Panc1 (cell line): ENCODE results near the gene CFAP43. TPM values are rescaled to one million over a fixed set of nuclear protein-coding genes. Genes with fewer than 3 reads are reported as not detected.

ENCODE experiments used
- ATAC-seq: fragments of 200-7000 bp; cut with Tn5 transposase; 2 replicates; pipeline ENCODE4 v1.9.1; 2020; ENCODE audit warnings: mild to moderate bottlenecking, moderate library complexity
- BruUV-seq: library from RNA; stranded (reverse); fragments of 400-500 nt; replicated peaks from 2 replicates; lab custom pipeline; 2021; lab: Mats Ljungman, UMichigan
- CTCF ChIA-PET: fragments of 300-600 bp; sonication (Branson Sonifier 250); formaldehyde crosslinking; loops from one replicate; lab custom pipeline; 2022; ENCODE audit warnings: antibody characterized with exemption; lab: Charles Lee
- POLR2A ChIA-PET: fragments of 300-600 bp; sonication (Branson Sonifier 250); formaldehyde crosslinking; loops from one replicate; lab custom pipeline; 2022; ENCODE audit warnings: antibody characterized with exemption; lab: Charles Lee
- DNase-seq: peaks from one replicate; pipeline ENCODE4 v3.0.0-alpha.2; 2010; ENCODE audit warnings: low read depth, low spot score
- H3K27ac ChIP-seq: 2 replicates; pipeline ENCODE4 v1.5.1; 2011; ENCODE audit warnings: mild to moderate bottlenecking, low read length, inconsistent platforms
- H3K27me3 ChIP-seq: fragments of 200-500 bp; sonication (Bioruptor generic); 2 replicates; pipeline ENCODE4 v1.6.0; 2014; ENCODE audit warnings: low read length, inconsistent platforms; ENCODE audit not compliant: control insufficient read depth, insufficient read depth
- H3K36me3 ChIP-seq: fragments of 200-500 bp; sonication (Bioruptor generic); 2 replicates; pipeline ENCODE4 v1.5.1; 2014; ENCODE audit warnings: inconsistent platforms, mild to moderate bottlenecking, low read length, moderate library complexity; ENCODE audit not compliant: control insufficient read depth, insufficient read depth
- H3K4me1 ChIP-seq: 2 replicates; pipeline ENCODE4 v1.5.1; 2011; ENCODE audit warnings: inconsistent platforms, mild to moderate bottlenecking, low read length, moderate library complexity; ENCODE audit not compliant: control insufficient read depth, insufficient read depth
- H3K4me3 ChIP-seq, 2 experiments: 2 replicates each; pipeline ENCODE4 v1.5.1; 2011 to 2012; ENCODE audit warnings: low read depth in 2 of 2, low read length in 2 of 2, mild to moderate bottlenecking in 2 of 2, inconsistent platforms in 1 of 2, moderate library complexity in 1 of 2
- H3K9me3 ChIP-seq: fragments of 200-500 bp; sonication (Bioruptor generic); 2 replicates; pipeline ENCODE4 v1.5.1; 2014; ENCODE audit warnings: low read depth, mild to moderate bottlenecking, inconsistent platforms, low read length, moderate library complexity; ENCODE audit not compliant: control insufficient read depth, insufficient read depth
- POLR2AphosphoS5 ChIP-seq: IDR thresholded peaks from 2 replicates; pipeline ENCODE4 v1.6.1; 2012; ENCODE audit warnings: mild to moderate bottlenecking, low read depth, low read length, moderate library complexity
- SIN3A ChIP-seq: IDR thresholded peaks from 2 replicates; pipeline ENCODE4 v1.6.1; 2012; ENCODE audit warnings: low read depth, mild to moderate bottlenecking, low read length, moderate library complexity, borderline replicate concordance; ENCODE audit not compliant: insufficient read depth
- TCF7L2 ChIP-seq: IDR thresholded peaks from 2 replicates; pipeline ENCODE4 v1.6.1; 2011; ENCODE audit warnings: mild to moderate bottlenecking, low read depth, low read length, inconsistent platforms
- in situ Hi-C: cut with HindIII; loops from 2 replicates; pipeline ENCODE4 v1.10.0; 2016; ENCODE audit warnings: low sequenced_read_pairs, low pct_unique_long_range_greater_than_20kb
- intact Hi-C: fragments of 100-400 bp; cut with micrococcal nuclease; formaldehyde crosslinking; loops from one replicate; pipeline ENCODE4 v1.10.0; 2022; ENCODE audit not compliant: unreplicated experiment
- total RNA-seq: library from RNA; stranded (reverse); gene quantifications from one replicate; pipeline ENCODE4 v1.2.1, GENCODE V29; 2021; ENCODE audit not compliant: unreplicated experiment
- TF ChIP-seq, protein P1 (sequence below), 2 experiments: IDR thresholded peaks; 2 replicates each; pipeline ENCODE4 v1.6.1; 2011 to 2012; ENCODE audit warnings: low read depth in 2 of 2, control low read depth in 1 of 2, low read length in 1 of 2, mild to moderate bottlenecking in 1 of 2, moderate library complexity in 1 of 2; ENCODE audit not compliant: insufficient read depth in 1 of 2
- TF ChIP-seq, protein P2 (sequence below): fragments of 450-650 bp; IDR thresholded peaks from 2 replicates; pipeline ENCODE4 v1.5.1; 2017; ENCODE audit warnings: mild to moderate bottlenecking

The CFAP43 gene
- total RNA-seq, 1 experiment from 2014 or later: 0.21 TPM

DNA sequence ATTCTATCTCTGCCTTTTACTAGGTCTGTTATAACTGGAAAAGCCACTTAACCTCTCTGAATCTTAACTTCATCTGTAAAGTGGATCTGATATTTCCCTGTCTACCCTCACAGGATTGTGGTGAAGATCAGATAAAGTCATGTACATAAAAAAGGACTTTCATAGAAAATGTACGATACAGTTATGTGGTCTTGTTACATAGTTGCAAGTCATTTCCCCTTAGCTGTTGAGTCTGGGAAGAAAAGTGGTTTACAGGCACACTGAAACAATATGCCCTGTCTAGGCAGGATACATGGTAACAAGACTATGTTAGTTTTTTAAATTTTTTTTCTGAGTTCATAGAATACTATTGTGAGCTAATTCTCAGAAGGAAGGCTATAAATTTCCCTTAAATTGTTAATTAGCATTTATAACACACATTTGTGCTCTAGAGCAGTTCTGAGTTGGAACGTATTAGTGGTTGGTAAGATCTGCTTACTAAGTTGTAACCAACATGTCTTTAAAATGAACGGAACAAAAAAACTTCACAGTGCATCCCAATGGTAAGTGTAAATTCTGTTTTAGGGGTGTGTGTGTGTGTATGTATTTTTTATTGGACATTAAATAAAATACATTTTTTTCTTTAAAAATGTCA, 15.5 kb upstream of the CFAP43 start:
- in situ Hi-C loops (no loop called here), intact Hi-C loops (no loop called here)
- CTCF ChIA-PET: no interaction called here
- POLR2A ChIA-PET: no interaction called here
- H3K4me3 ChIP-seq: no peak overlapping the region
- BruUV-seq: no TSS peak
- DNase-seq (no peak), ATAC-seq (no peak)
- no peaks in the 10 kb centered on the region for H3K36me3 ChIP-seq
- H3K9me3 ChIP-seq: no peaks in the 10 kb centered on the region
- H3K4me1 ChIP-seq: no peaks in the 10 kb centered on the region
- TF ChIP-seq TCF7L2 (no peak), POLR2AphosphoS5 (no peak), SIN3A (no peak)
- TF ChIP-seq, protein P1, sequence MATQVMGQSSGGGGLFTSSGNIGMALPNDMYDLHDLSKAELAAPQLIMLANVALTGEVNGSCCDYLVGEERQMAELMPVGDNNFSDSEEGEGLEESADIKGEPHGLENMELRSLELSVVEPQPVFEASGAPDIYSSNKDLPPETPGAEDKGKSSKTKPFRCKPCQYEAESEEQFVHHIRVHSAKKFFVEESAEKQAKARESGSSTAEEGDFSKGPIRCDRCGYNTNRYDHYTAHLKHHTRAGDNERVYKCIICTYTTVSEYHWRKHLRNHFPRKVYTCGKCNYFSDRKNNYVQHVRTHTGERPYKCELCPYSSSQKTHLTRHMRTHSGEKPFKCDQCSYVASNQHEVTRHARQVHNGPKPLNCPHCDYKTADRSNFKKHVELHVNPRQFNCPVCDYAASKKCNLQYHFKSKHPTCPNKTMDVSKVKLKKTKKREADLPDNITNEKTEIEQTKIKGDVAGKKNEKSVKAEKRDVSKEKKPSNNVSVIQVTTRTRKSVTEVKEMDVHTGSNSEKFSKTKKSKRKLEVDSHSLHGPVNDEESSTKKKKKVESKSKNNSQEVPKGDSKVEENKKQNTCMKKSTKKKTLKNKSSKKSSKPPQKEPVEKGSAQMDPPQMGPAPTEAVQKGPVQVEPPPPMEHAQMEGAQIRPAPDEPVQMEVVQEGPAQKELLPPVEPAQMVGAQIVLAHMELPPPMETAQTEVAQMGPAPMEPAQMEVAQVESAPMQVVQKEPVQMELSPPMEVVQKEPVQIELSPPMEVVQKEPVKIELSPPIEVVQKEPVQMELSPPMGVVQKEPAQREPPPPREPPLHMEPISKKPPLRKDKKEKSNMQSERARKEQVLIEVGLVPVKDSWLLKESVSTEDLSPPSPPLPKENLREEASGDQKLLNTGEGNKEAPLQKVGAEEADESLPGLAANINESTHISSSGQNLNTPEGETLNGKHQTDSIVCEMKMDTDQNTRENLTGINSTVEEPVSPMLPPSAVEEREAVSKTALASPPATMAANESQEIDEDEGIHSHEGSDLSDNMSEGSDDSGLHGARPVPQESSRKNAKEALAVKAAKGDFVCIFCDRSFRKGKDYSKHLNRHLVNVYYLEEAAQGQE (IDR thresholded peaks at IDR 0.05; ENCODE audit: insufficient read depth in 1 of 2, low read depth in 2 of 2, low read length in 1 of 2): no peak
- TF ChIP-seq, protein P2, sequence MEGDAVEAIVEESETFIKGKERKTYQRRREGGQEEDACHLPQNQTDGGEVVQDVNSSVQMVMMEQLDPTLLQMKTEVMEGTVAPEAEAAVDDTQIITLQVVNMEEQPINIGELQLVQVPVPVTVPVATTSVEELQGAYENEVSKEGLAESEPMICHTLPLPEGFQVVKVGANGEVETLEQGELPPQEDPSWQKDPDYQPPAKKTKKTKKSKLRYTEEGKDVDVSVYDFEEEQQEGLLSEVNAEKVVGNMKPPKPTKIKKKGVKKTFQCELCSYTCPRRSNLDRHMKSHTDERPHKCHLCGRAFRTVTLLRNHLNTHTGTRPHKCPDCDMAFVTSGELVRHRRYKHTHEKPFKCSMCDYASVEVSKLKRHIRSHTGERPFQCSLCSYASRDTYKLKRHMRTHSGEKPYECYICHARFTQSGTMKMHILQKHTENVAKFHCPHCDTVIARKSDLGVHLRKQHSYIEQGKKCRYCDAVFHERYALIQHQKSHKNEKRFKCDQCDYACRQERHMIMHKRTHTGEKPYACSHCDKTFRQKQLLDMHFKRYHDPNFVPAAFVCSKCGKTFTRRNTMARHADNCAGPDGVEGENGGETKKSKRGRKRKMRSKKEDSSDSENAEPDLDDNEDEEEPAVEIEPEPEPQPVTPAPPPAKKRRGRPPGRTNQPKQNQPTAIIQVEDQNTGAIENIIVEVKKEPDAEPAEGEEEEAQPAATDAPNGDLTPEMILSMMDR: no peak
- H3K27me3 ChIP-seq: no peaks in the 10 kb centered on the region
- H3K27ac ChIP-seq: no peak overlapping the region

DNA sequence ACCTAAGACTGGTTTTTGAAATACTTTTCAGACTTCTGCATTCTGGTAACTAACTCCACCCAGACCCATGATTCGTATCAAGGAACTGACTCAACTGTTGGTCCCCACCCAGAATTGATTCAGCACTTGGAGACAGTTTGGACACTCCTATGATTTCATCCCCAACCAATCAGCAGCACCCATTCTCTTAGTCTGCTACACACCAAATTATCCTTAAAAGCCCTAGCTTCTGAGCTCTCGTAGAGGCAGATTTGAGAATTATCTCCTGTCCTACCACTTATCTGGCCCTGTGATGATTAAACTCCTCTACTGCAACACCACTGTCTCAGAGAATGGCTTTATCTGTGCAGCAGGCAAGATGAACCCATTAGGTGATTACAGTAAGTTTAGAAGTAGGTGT, 14.8 kb upstream of the CFAP43 start:
- ChIA-PET POLR2A (no interaction called here), CTCF (no interaction called here)
- no TSS peak for BruUV-seq
- no peaks in the 10 kb centered on the region for H3K4me1 ChIP-seq
- TF ChIP-seq, protein P2: no peak
- TF ChIP-seq TCF7L2: no peak
- TF ChIP-seq, protein P1 (IDR thresholded peaks at IDR 0.05; ENCODE audit: insufficient read depth in 1 of 2, low read depth in 2 of 2, low read length in 1 of 2): no peak
- TF ChIP-seq POLR2AphosphoS5: no peak
- TF ChIP-seq SIN3A: no peak
- DNase-seq (no peak), ATAC-seq (no peak)
- no peaks in the 10 kb centered on the region; the same call in 1 of the 2 replicates for H3K27me3 ChIP-seq
- in situ Hi-C loops (no loop called here), intact Hi-C loops (no loop called here)
- H3K36me3 ChIP-seq: no peaks in the 10 kb centered on the region
- no peaks in the 10 kb centered on the region for H3K9me3 ChIP-seq
- no peak overlapping the region for H3K4me3 ChIP-seq
- no peak overlapping the region for H3K27ac ChIP-seq
